KOPT-K1 (cell line): Measurements from ENCODE around the gene FBLN5.

Experiments used
- H3K27ac ChIP-seq: fragments of 200-600 bp; sonication (generic); 2 replicates; pipeline ENCODE4 v1.5.1; 2016; ENCODE audit warnings: antibody characterized with exemption, mild to moderate bottlenecking, low read depth, low read length; ENCODE audit not compliant: poor library complexity, severe bottlenecking
- H3K36me3 ChIP-seq: fragments of 200-600 bp; sonication (generic); 2 replicates; pipeline ENCODE4 v1.5.1; 2017; ENCODE audit warnings: antibody characterized with exemption, mild to moderate bottlenecking, low read length, moderate library complexity; ENCODE audit not compliant: insufficient read depth
- H3K9me3 ChIP-seq: fragments of 200-600 bp; sonication (generic); 2 replicates; pipeline ENCODE4 v1.5.1; 2017; ENCODE audit warnings: antibody characterized with exemption, low read length, mild to moderate bottlenecking; ENCODE audit not compliant: insufficient read depth, poor library complexity, severe bottlenecking

FBLN5 gene

GRCh38 chr14:91929700-91930099 lies 17.8 kb downstream of the FBLN5 start:
- Histone ChIP-seq H3K9me3 (no peaks in the 10 kb centered on the region), H3K27ac (no peak overlapping the region), H3K36me3 (no peaks in the 10 kb centered on the region)

- H3K9me3 ChIP-seq, result no peaks in the 10 kb centered on the region
- H3K27ac ChIP-seq, result no peak overlapping the region
- H3K36me3 ChIP-seq, result no peaks in the 10 kb centered on the region
Observed at GRCh38 chr14:91927800-91928199, 19.7 kb downstream of the FBLN5 start.

- no peak overlapping the region for H3K27ac ChIP-seq
- no peaks in the 10 kb centered on the region for H3K9me3 ChIP-seq
- H3K36me3 ChIP-seq, result no peaks in the 10 kb centered on the region
Observed at GRCh38 chr14:91927191-91927590, 20.3 kb downstream of the FBLN5 start.

- Histone ChIP-seq H3K36me3 (no peaks in the 10 kb centered on the region), H3K27ac (no peak overlapping the region), H3K9me3 (no peaks in the 10 kb centered on the region)
Observed at GRCh38 chr14:91926131-91926890, 21.2 kb downstream of the FBLN5 start.

- H3K36me3 ChIP-seq, result no peaks in the 10 kb centered on the region
- H3K9me3 ChIP-seq, result no peaks in the 10 kb centered on the region
- H3K27ac ChIP-seq, result no peak overlapping the region
Observed at GRCh38 chr14:91925727-91926121, 21.8 kb downstream of the FBLN5 start.

GRCh38 chr14:91925001-91925726 lies 22.3 kb downstream of the FBLN5 start:
- H3K27ac ChIP-seq, result no peak overlapping the region
- no peaks in the 10 kb centered on the region for H3K9me3 ChIP-seq
- no peaks in the 10 kb centered on the region for H3K36me3 ChIP-seq

GRCh38 chr14:91920526-91920925 lies 27.0 kb downstream of the FBLN5 start:
- Histone ChIP-seq H3K9me3 (no peaks in the 10 kb centered on the region), H3K27ac (no peak overlapping the region), H3K36me3 (no peaks in the 10 kb centered on the region)

GRCh38 chr14:91919814-91920213 lies 27.7 kb downstream of the FBLN5 start:
- Histone ChIP-seq H3K27ac (no peak overlapping the region), H3K36me3 (no peaks in the 10 kb centered on the region), H3K9me3 (no peaks in the 10 kb centered on the region)

- H3K36me3 ChIP-seq, result no peaks in the 10 kb centered on the region
- no peak overlapping the region for H3K27ac ChIP-seq
- no peaks in the 10 kb centered on the region for H3K9me3 ChIP-seq
Observed at GRCh38 chr14:91918186-91918883, 29.2 kb downstream of the FBLN5 start.

- H3K36me3 ChIP-seq, result no peaks in the 10 kb centered on the region
- H3K27ac ChIP-seq, result no peak overlapping the region
- no peaks in the 10 kb centered on the region for H3K9me3 ChIP-seq
Observed at GRCh38 chr14:91912035-91912434, 35.5 kb downstream of the FBLN5 start.

- Histone ChIP-seq H3K36me3 (no peaks in the 10 kb centered on the region), H3K9me3 (no peaks in the 10 kb centered on the region), H3K27ac (no peak overlapping the region)
Observed at GRCh38 chr14:91911474-91912032, 35.9 kb downstream of the FBLN5 start.

GRCh38 chr14:91910196-91910595 lies 37.3 kb downstream of the FBLN5 start:
- Histone ChIP-seq H3K27ac (no peak overlapping the region), H3K9me3 (no peaks in the 10 kb centered on the region), H3K36me3 (no peaks in the 10 kb centered on the region)

GRCh38 chr14:91906374-91906773 lies 41.1 kb downstream of the FBLN5 start:
- H3K9me3 ChIP-seq, result no peaks in the 10 kb centered on the region
- H3K27ac ChIP-seq, result no peak overlapping the region
- H3K36me3 ChIP-seq, result no peaks in the 10 kb centered on the region

GRCh38 chr14:91904956-91905645 lies 42.4 kb downstream of the FBLN5 start:
- no peak overlapping the region for H3K27ac ChIP-seq
- no peaks in the 10 kb centered on the region for H3K36me3 ChIP-seq

GRCh38 chr14:91904483-91904882 lies 43.0 kb downstream of the FBLN5 start:
- Histone ChIP-seq H3K27ac (no peak overlapping the region), H3K9me3 (no peaks in the 10 kb centered on the region), H3K36me3 (no peaks in the 10 kb centered on the region)

More at GRCh38 chr14:91904956-91905645, 42.4 kb downstream of the FBLN5 start:
- H3K9me3 ChIP-seq, result no peaks in the 10 kb centered on the region
